AG04449 (cell line): ENCODE measurements around the gene SLC22A5.

ENCODE experiments used
- CTCF ChIA-PET: fragments of 350-600 bp; formaldehyde crosslinking; extraction: SDS; loops from one replicate; lab custom pipeline; 2021; ENCODE audit warnings: antibody characterized with exemption; lab: Yijun Ruan, JAX
- POLR2A ChIA-PET: fragments of 400-600, 350-600 bp; formaldehyde crosslinking; extraction: SDS; loops from one replicate; lab custom pipeline; 2020; ENCODE audit warnings: antibody characterized with exemption, inconsistent platforms; lab: Yijun Ruan, JAX
- DNase-seq: peaks from one replicate; pipeline ENCODE4 v3.0.0-alpha.2; 2010; ENCODE audit warnings: low read depth, low spot score
- H3K4me3 ChIP-seq: 2 replicates; pipeline ENCODE4 v1.5.1; 2011; ENCODE audit warnings: low read depth, mild to moderate bottlenecking, control low read depth, low read length
- TF ChIP-seq, protein P1 (sequence below): IDR thresholded peaks from one replicate; pipeline ENCODE4 v1.5.1; 2011; ENCODE audit warnings: mild to moderate bottlenecking, moderate library complexity, low read length, control low read depth, inconsistent platforms; ENCODE audit not compliant: insufficient read depth; ENCODE audit errors: missing control alignments

Gene SLC22A5

DNA sequence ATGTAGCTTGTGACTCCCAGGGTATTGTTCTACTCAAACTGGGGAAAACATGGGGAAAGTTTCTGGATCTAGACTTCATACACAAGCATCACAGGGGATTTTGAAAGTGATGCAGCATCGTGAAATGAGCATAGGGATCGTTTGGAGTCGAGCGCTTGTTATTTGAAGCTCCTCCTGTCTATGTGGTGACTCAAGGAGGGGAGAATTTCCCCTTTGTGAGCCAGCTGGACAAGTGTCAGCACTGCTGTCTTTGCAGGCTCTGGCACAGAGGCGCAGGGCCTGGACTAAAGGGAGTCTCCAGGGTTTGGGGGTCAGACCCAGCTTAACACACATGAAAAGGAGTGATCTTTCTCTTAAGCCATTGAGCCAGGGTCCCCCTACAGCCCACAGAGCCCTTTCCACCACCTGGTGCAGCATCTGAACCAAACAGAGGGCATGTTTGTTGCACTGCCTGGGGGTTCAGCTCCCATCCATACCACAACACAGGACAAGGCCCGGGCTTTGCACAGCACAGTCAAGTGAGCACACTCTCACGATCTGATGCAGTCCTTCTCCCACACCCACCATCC lies 70.1 kb downstream of the SLC22A5 start:
- POLR2A ChIA-PET, result interaction anchor here (0.9 to 1.4 kb wide), 5 partner anchors 11 to 59 kb away, joined by 4 to 5 read pairs (median 4); partner anchors contain the start of gene IRF1

DNA sequence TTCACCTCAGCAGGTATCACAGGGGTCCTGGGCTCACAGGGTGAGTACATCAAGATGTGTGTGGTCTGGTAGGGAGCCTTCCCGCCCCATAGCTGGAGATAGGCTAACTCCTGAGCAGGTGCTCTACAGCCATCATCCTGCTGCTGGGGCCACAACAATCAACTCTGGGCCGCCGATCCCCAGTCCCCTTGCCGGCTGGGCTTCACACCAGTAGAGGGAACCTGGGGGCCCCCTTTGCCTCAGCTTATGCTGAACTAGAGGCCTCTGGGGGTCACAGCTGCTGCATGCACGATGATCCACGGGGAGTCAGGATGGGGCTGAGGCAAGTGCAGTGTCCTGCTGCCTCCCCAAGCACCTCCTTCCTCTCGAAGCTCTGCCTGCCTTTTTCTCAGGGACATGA lies 74.6 kb downstream of the SLC22A5 start:
- POLR2A ChIA-PET, result no interaction called here
- H3K4me3 ChIP-seq, result no peak overlapping the region
- CTCF ChIA-PET, result no interaction called here
- no peak for DNase-seq
- TF ChIP-seq, protein P1, sequence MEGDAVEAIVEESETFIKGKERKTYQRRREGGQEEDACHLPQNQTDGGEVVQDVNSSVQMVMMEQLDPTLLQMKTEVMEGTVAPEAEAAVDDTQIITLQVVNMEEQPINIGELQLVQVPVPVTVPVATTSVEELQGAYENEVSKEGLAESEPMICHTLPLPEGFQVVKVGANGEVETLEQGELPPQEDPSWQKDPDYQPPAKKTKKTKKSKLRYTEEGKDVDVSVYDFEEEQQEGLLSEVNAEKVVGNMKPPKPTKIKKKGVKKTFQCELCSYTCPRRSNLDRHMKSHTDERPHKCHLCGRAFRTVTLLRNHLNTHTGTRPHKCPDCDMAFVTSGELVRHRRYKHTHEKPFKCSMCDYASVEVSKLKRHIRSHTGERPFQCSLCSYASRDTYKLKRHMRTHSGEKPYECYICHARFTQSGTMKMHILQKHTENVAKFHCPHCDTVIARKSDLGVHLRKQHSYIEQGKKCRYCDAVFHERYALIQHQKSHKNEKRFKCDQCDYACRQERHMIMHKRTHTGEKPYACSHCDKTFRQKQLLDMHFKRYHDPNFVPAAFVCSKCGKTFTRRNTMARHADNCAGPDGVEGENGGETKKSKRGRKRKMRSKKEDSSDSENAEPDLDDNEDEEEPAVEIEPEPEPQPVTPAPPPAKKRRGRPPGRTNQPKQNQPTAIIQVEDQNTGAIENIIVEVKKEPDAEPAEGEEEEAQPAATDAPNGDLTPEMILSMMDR, result no peak

More for the DNA sequence above, 70.1 kb downstream of the SLC22A5 start:
- peak; percentile 88 for DNase-seq
- H3K4me3 ChIP-seq, result no peak overlapping the region
- TF ChIP-seq, protein P1, result no peak
- CTCF ChIA-PET, result interaction anchor here (0.7 to 4.5 kb wide), 11 partner anchors 9 to 61 kb away, joined by 3 to 18 read pairs (median 5); no protein-coding TSS in a partner anchor
